Naive thymus-derived CD4-positive, alpha-beta T cell (primary cell): ENCODE results near the gene DR1. TPM values are rescaled to one million over a fixed set of nuclear protein-coding genes. Genes with fewer than 3 reads are reported as not detected.
"Not testable (repeated sequence)": the region's sequence is repeated elsewhere in the genome, so short reads cannot be mapped to it uniquely, and the experiment has no call there.

Source experiments
- ATAC-seq: fragments of 150-1000 bp; cut with Tn5 transposase; 2 replicates; pipeline ENCODE4 v1.10.0; 2021; ENCODE audit warnings: mild to moderate bottlenecking, moderate library complexity
- CTCF ChIA-PET: fragments of 350-600 bp; sonication (Branson Sonifier 250); formaldehyde crosslinking; loops from one replicate; lab custom pipeline; 2021; ENCODE audit warnings: antibody characterized with exemption; lab: Charles Lee
- POLR2A ChIA-PET: fragments of 350-600 bp; sonication (Branson Sonifier 250); formaldehyde crosslinking; loops from one replicate; lab custom pipeline; 2021; ENCODE audit warnings: antibody characterized with exemption, inconsistent platforms; lab: Charles Lee
- DNase-seq, 9 donors: peaks; one replicate each; pipeline versions ENCODE4 v3.0.0 to v3.0.0-alpha.2; 2020 to 2022; ENCODE audit warnings: mixed read lengths in 1 of 9
- H3K27ac ChIP-seq: one replicate; pipeline ENCODE4 v1.7.0; 2013; ENCODE audit warnings: mild to moderate bottlenecking, low read depth, low read length, moderate library complexity
- H3K27me3 ChIP-seq, 2 donors: one replicate each; pipeline ENCODE4 v1.7.0; 2013; ENCODE audit warnings: low read length in 2 of 2, mild to moderate bottlenecking in 2 of 2, moderate library complexity in 2 of 2; ENCODE audit not compliant: control insufficient read depth in 2 of 2, insufficient read depth in 2 of 2
- H3K36me3 ChIP-seq, 3 experiments: 1 replicate in 2 of 3; 2 replicates in 1 of 3; pipeline ENCODE4 v1.7.0; 2013; ENCODE audit warnings: low read length in 3 of 3, mild to moderate bottlenecking in 3 of 3, moderate library complexity in 1 of 3; ENCODE audit not compliant: insufficient read depth in 3 of 3, control insufficient read depth in 2 of 3
- H3K4me1 ChIP-seq, 2 donors: one replicate each; pipeline ENCODE4 v1.7.0; 2013; ENCODE audit warnings: low read length in 2 of 2, mild to moderate bottlenecking in 2 of 2, moderate library complexity in 1 of 2; ENCODE audit not compliant: control insufficient read depth in 2 of 2, insufficient read depth in 2 of 2
- H3K4me3 ChIP-seq: 2 replicates; pipeline ENCODE4 v1.7.0; 2013; ENCODE audit warnings: mild to moderate bottlenecking, low read length
- H3K9me3 ChIP-seq, 3 experiments: 1 replicate in 2 of 3; 2 replicates in 1 of 3; pipeline ENCODE4 v1.7.0; 2013; ENCODE audit warnings: low read length in 3 of 3; ENCODE audit not compliant: control insufficient read depth in 2 of 3
- H3K27ac Mint-ChIP-seq, 9 donors: one replicate each; pipeline ENCODE4 v1.8.0; 2020 to 2022; ENCODE audit warnings: mixed read lengths in 9 of 9, mild to moderate bottlenecking in 8 of 9, moderate library complexity in 5 of 9, inconsistent platforms in 2 of 9
- H3K27me3 Mint-ChIP-seq, 5 donors: one replicate each; pipeline ENCODE4 v1.8.0; 2021 to 2022; ENCODE audit warnings: mixed read lengths in 5 of 5, mild to moderate bottlenecking in 1 of 5
- H3K36me3 Mint-ChIP-seq, 5 donors: one replicate each; pipeline ENCODE4 v1.8.0; 2020 to 2022; ENCODE audit warnings: mixed read lengths in 5 of 5, mild to moderate bottlenecking in 3 of 5, inconsistent platforms in 1 of 5
- H3K4me1 Mint-ChIP-seq, 7 donors: one replicate each; pipeline ENCODE4 v1.8.0; 2020 to 2022; ENCODE audit warnings: mixed read lengths in 7 of 7, mild to moderate bottlenecking in 3 of 7, inconsistent platforms in 1 of 7
- H3K4me3 Mint-ChIP-seq, 10 donors: one replicate each; pipeline ENCODE4 v1.8.0; 2020 to 2022; ENCODE audit warnings: mild to moderate bottlenecking in 10 of 10, mixed read lengths in 10 of 10, moderate library complexity in 6 of 10, inconsistent platforms in 2 of 10
- H3K9me3 Mint-ChIP-seq, 11 donors: one replicate each; pipeline ENCODE4 v1.8.0; 2020 to 2022; ENCODE audit warnings: mixed read lengths in 11 of 11, mild to moderate bottlenecking in 4 of 11, inconsistent platforms in 1 of 11, moderate library complexity in 1 of 11
- intact Hi-C, 2 donors: fragments of 100-400 bp; cut with micrococcal nuclease; formaldehyde crosslinking; loops; one replicate each; pipeline ENCODE4 v1.15.1; 2023
- polyA plus RNA-seq, 2 donors: library from polyadenylated mRNA; unstranded; fragments of 300-500 nt; fragmentation: Illumina TruSeq; gene quantifications; one replicate each; pipeline ENCODE4 v1.2.3, GENCODE V29; 2021
- total RNA-seq, 6 experiments: library from RNA in 5 of 6; stranded (reverse) in 5 of 6; gene quantifications; 1 replicate in 5 of 6; 2 replicates in 1 of 6; pipeline ENCODE4 v1.2.3 and lab custom pipeline; 2021 to 2026

The DR1 gene
- total and polyA plus RNA-seq, 7 experiments from 2014 or later = 46.2 to 104 (median 62.7) TPM

- Histone ChIP-seq H3K4me1 (no peaks in the 10 kb centered on the region), H3K27ac (no peak overlapping the region), H3K9me3 (peaks cover 0 to 14% (median 0%) of the 10 kb centered on the region in 3 experiments), H3K27me3 (no peaks in the 10 kb centered on the region), H3K36me3 (peaks cover 0 to 3% (median 0%) of the 10 kb centered on the region in 3 experiments), H3K4me3 (no peak overlapping the region)
- H3K4me1 Mint-ChIP-seq = no peaks in the 10 kb centered on the region
- ChIA-PET POLR2A (no interaction called here), CTCF (no interaction called here)
- H3K4me3 Mint-ChIP-seq = no peak overlapping the region
- intact Hi-C loops = no loop called here
- H3K27ac Mint-ChIP-seq = no peak overlapping the region
- ATAC-seq (no peak), DNase-seq (no peak)
- H3K9me3 Mint-ChIP-seq = peaks cover 9 to 52% (median 25%) of the 10 kb centered on the region in 11 donors
- peaks cover 0 to 2% (median 0%) of the 10 kb centered on the region in 5 donors for H3K27me3 Mint-ChIP-seq
- H3K36me3 Mint-ChIP-seq = peaks cover 5 to 27% (median 11%) of the 10 kb centered on the region in 5 donors
Observed at GRCh38 chr1:93384656-93385055, 38.9 kb downstream of the DR1 start.

- H3K4me1 Mint-ChIP-seq, DNase-seq, H3K4me3 Mint-ChIP-seq, H3K36me3 ChIP-seq, H3K27me3 ChIP-seq, H3K4me1 ChIP-seq, POLR2A ChIA-PET, intact Hi-C loops, ATAC-seq, H3K4me3 ChIP-seq, CTCF ChIA-PET, H3K27ac Mint-ChIP-seq, H3K27me3 Mint-ChIP-seq, H3K27ac ChIP-seq: not testable (repeated sequence)
- Mint-ChIP-seq H3K9me3 (peaks cover 9 to 49% (median 29%) of the 10 kb centered on the region in 11 donors), H3K36me3 (peaks cover 5 to 27% (median 15%) of the 10 kb centered on the region in 5 donors)
- H3K9me3 ChIP-seq = peaks cover 0 to 14% (median 0%) of the 10 kb centered on the region in 3 experiments
Observed at GRCh38 chr1:93386268-93386667, 40.6 kb downstream of the DR1 start.

- no peak for DNase-seq
- ATAC-seq = no peak
- Mint-ChIP-seq H3K27ac (no peak overlapping the region), H3K9me3 (peaks cover 0 to 6% (median 0%) of the 10 kb centered on the region in 11 donors), H3K4me1 (no peaks in the 10 kb centered on the region), H3K4me3 (no peak overlapping the region), H3K27me3 (peaks cover 0 to 18% (median 0%) of the 10 kb centered on the region in 5 donors), H3K36me3 (peaks cover 0 to 6% (median 0%) of the 10 kb centered on the region in 5 donors)
- Histone ChIP-seq H3K27ac (no peak overlapping the region), H3K4me3 (no peak overlapping the region), H3K27me3 (no peaks in the 10 kb centered on the region), H3K4me1 (no peaks in the 10 kb centered on the region), H3K9me3 (no peaks in the 10 kb centered on the region), H3K36me3 (no peaks in the 10 kb centered on the region)
- intact Hi-C loops = no loop called here
- ChIA-PET POLR2A (no interaction called here), CTCF (no interaction called here)
Observed at GRCh38 chr1:93394514-93394913, 48.8 kb downstream of the DR1 start.

GRCh38 chr1:93395195-93395594 lies 49.5 kb downstream of the DR1 start:
- peaks cover 0 to 4% (median 0%) of the 10 kb centered on the region in 5 donors for H3K36me3 Mint-ChIP-seq
- ChIA-PET CTCF (no interaction called here), POLR2A (no interaction called here)
- H3K36me3 ChIP-seq = no peaks in the 10 kb centered on the region
- H3K27ac ChIP-seq = no peak overlapping the region
- H3K4me1 Mint-ChIP-seq = no peaks in the 10 kb centered on the region
- H3K27me3 Mint-ChIP-seq = peaks cover 0 to 16% (median 0%) of the 10 kb centered on the region in 5 donors
- no peaks in the 10 kb centered on the region for H3K9me3 ChIP-seq
- no peak overlapping the region for H3K27ac Mint-ChIP-seq
- intact Hi-C loops = no loop called here
- H3K27me3 ChIP-seq = no peaks in the 10 kb centered on the region
- no peak overlapping the region for H3K4me3 Mint-ChIP-seq
- ATAC-seq (no peak), DNase-seq (no peak)
- H3K4me3 ChIP-seq = no peak overlapping the region
- H3K9me3 Mint-ChIP-seq = peaks cover 0 to 5% (median 0%) of the 10 kb centered on the region in 11 donors
- H3K4me1 ChIP-seq = no peaks in the 10 kb centered on the region

GRCh38 chr1:93399781-93400180 lies 54.1 kb downstream of the DR1 start:
- intact Hi-C loops = no loop called here
- Mint-ChIP-seq H3K4me3 (no peak overlapping the region), H3K4me1 (no peaks in the 10 kb centered on the region), H3K36me3 (no peaks in the 10 kb centered on the region), H3K27ac (no peak overlapping the region), H3K9me3 (peaks cover 0 to 5% (median 0%) of the 10 kb centered on the region in 11 donors), H3K27me3 (peaks cover 0 to 21% (median 0%) of the 10 kb centered on the region in 5 donors)
- DNase-seq (no peak), ATAC-seq (no peak)
- H3K27ac ChIP-seq = no peak overlapping the region
- H3K27me3 ChIP-seq = no peaks in the 10 kb centered on the region
- no peak overlapping the region for H3K4me3 ChIP-seq
- POLR2A ChIA-PET = no interaction called here
- H3K9me3 ChIP-seq = no peaks in the 10 kb centered on the region
- H3K36me3 ChIP-seq = no peaks in the 10 kb centered on the region
- no peaks in the 10 kb centered on the region for H3K4me1 ChIP-seq
- CTCF ChIA-PET = no interaction called here

GRCh38 chr1:93408203-93408602 lies 62.5 kb downstream of the DR1 start:
- no peak overlapping the region for H3K27ac ChIP-seq
- ChIA-PET POLR2A (no interaction called here), CTCF (no interaction called here)
- no peak for ATAC-seq
- no peaks in the 10 kb centered on the region for H3K9me3 ChIP-seq
- H3K4me1 Mint-ChIP-seq = no peaks in the 10 kb centered on the region
- H3K27ac Mint-ChIP-seq = no peak overlapping the region
- no peak overlapping the region for H3K4me3 ChIP-seq
- H3K36me3 ChIP-seq = no peaks in the 10 kb centered on the region
- peaks cover 0 to 16% (median 7%) of the 10 kb centered on the region in 5 donors for H3K27me3 Mint-ChIP-seq
- no peaks in the 10 kb centered on the region for H3K4me1 ChIP-seq
- peaks cover 0 to 14% (median 0%) of the 10 kb centered on the region in 11 donors for H3K9me3 Mint-ChIP-seq
- H3K27me3 ChIP-seq = no peaks in the 10 kb centered on the region
- H3K4me3 Mint-ChIP-seq = no peak overlapping the region
- intact Hi-C loops = no loop called here
- no peak for DNase-seq
- H3K36me3 Mint-ChIP-seq = peaks cover 0 to 3% (median 3%) of the 10 kb centered on the region in 5 donors

GRCh38 chr1:93411000-93411399 lies 65.3 kb downstream of the DR1 start:
- Mint-ChIP-seq H3K4me3 (no peak overlapping the region), H3K27ac (no peak overlapping the region), H3K27me3 (peaks cover 0 to 16% (median 9%) of the 10 kb centered on the region in 5 donors), H3K9me3 (peaks cover 0 to 14% (median 0%) of the 10 kb centered on the region in 11 donors), H3K36me3 (peaks cover 0 to 3% (median 3%) of the 10 kb centered on the region in 5 donors), H3K4me1 (peaks cover 0 to 5% (median 0%) of the 10 kb centered on the region in 7 donors)
- no peaks in the 10 kb centered on the region for H3K9me3 ChIP-seq
- H3K36me3 ChIP-seq = no peaks in the 10 kb centered on the region
- no peaks in the 10 kb centered on the region for H3K27me3 ChIP-seq
- POLR2A ChIA-PET = no interaction called here
- DNase-seq (no peak), ATAC-seq (no peak)
- CTCF ChIA-PET = no interaction called here
- H3K27ac ChIP-seq = no peak overlapping the region
- H3K4me3 ChIP-seq = no peak overlapping the region
- H3K4me1 ChIP-seq = no peaks in the 10 kb centered on the region
- intact Hi-C loops = no loop called here
